HPDE6-E6E7 (cell line): ENCODE data around the gene C5orf46.

ENCODE experiments used
- DNase-seq: peaks from one replicate; pipeline ENCODE4 v3.0.0; 2011; ENCODE audit warnings: missing footprints; ENCODE audit errors: extremely low spot score

The C5orf46 gene

GRCh38 chr5:147858565-147858964 lies 47.8 kb downstream of the C5orf46 start:
- DNase-seq = no peak

GRCh38 chr5:147857302-147858129 lies 48.8 kb downstream of the C5orf46 start:
- peak; percentile 16 for DNase-seq

DNA sequence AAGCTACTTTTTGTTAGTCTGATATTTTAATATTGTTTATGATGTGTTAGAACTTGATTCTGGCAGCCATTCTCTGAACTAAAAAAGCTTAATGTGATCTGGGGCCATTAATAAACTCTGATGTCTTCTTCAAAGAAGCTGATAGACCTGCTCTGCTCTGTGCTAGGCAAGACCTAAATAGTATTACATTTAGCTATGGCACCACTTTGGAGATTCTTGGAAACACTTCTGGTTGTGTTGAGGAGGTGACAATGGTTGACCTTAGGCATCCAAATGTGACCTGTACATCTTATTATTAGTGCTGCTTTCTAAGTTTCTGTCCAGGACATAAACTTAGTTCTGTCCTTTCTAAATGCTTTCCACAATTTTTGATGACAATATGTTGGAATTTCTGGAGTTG lies 49.5 kb downstream of the C5orf46 start:
- DNase-seq = no peak

GRCh38 chr5:147855774-147856069 lies 50.6 kb downstream of the C5orf46 start:
- DNase-seq = no peak

DNA sequence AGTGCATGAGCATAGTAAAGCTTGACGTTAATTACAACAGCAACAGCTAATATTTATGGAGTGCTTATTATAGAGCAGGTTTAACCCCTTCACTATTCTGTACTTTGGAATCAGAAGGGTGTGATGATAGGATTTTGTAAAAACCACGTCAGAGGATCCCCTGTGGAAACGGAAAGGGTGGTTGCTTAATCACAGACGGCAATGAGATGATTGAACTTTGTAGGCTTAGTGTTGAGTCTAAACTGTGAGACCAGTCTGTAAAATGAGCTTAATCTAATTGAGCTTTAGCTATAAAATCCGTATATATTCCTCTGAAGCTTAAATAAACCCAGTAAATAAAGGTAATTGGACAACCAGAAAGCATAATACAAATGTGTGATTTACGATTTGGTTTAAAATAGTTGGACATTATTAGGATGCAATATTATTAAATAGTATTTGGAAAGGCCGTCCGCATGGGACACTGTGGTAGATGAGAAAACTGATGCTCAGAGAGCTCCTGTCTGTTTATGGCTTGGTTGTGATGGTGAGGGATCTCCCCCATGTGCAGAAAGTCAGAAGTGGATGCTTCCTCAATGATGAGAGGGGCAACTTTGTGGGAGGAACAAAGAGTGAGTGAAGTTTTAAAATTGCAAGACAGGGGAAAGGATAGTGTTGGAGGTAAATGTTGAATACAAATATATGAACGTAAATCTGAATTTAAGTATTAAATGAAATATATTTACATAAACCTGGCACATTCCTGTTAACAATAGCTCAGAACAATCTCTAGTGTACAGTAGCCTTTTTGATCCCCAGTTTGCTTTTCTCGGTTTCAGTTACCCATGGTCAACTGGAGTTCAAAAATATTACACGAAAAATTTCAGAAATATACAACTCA lies 51.2 kb downstream of the C5orf46 start:
- DNase-seq = no peak

GRCh38 chr5:147854331-147854730 lies 52.0 kb downstream of the C5orf46 start:
- DNase-seq = no peak

DNA sequence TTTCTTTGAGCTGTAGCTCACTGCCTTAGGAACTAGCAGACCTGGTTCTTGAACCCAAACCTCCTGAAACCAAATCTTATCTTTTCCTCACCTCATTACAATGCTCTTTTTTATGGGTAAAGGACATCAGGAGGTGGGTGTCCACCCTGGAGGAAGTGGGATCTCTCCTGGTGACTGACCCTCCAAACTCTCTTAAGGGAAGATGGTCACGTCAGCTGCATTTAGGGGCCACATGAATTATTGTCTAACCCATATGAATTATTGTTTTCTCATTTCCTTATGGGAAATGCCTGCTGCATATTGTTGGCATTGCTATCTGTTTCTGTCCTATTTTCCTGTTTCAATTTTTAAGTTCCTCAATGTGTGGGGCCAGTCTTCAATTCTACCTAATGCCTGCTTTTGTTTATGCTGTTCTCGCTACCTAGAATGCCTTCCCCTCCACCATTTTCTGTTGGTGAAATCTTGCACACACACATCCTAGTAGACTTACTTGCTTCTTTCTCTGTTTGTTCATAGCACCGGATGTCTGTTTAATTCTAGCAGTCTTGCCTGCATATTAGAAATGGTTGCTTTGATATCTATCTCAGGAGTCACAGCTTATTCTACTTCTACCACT lies 52.9 kb downstream of the C5orf46 start:
- DNase-seq = no peak

- no peak for DNase-seq
Observed at GRCh38 chr5:147852365-147852764, 54.0 kb downstream of the C5orf46 start.

DNA sequence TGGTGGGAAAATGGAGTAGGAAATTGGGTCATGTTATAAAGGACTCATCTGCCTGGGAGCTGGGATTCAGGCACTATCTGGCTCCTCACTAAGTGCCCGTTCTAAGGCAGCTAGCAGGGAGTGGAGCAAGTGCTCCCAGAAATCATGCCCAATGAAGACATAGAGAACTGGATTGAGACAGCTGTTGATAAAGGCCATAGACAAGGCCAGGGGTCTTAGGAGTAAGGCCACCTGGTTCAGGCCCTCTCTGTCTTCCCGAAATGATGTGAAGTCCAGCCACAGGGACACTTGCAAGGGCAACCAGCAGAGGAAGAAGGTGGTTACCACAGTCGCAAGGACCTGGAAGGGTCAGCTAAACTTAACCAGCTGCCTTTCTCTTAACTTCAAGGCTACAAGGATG lies 54.8 kb downstream of the C5orf46 start:
- DNase-seq = no peak

GRCh38 chr5:147849226-147849625 lies 57.1 kb downstream of the C5orf46 start:
- no peak for DNase-seq

- DNase-seq = no peak
Observed at GRCh38 chr5:147845618-147846017, 60.7 kb downstream of the C5orf46 start.

DNA sequence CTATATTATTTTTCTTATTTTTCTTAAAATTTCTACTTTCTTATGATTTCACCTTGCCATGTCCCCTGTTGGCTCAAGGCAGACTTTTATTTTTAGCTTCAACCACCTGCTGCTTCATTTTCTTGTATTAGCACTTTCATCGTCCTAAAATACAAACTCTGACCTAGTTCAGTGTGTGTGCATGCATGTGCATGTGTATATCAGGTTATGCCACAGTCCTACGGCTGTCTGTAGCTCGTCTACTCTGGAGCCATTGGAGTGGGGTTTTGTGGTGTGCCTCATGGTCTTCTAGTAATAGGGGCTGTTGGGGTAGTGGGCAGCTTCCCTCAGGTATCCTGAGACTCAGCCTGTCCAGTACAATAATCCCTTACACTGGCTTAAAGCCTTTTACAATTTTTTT lies 61.5 kb downstream of the C5orf46 start:
- no peak for DNase-seq

GRCh38 chr5:147842869-147843268 lies 63.5 kb downstream of the C5orf46 start:
- DNase-seq = no peak
